GM19397 (cell line): ENCODE measurements around the gene RPS21.

ENCODE experiments used
- ATAC-seq: cut with Tn5 transposase; IDR thresholded peaks from one replicate; pipeline ENCODE4 v1.9.1; 2021; ENCODE audit warnings: mild to moderate bottlenecking, moderate library complexity; ENCODE audit not compliant: unreplicated experiment

The RPS21 gene

GRCh38 chr20:62409086-62409853 lies 22.4 kb downstream of the RPS21 start:
- ATAC-seq = no peak

GRCh38 chr20:62409931-62410745 lies 23.2 kb downstream of the RPS21 start:
- ATAC-seq = no peak

- ATAC-seq = no peak
Measured at GRCh38 chr20:62410746-62411478, 24.0 kb downstream of the RPS21 start.

GRCh38 chr20:62411479-62412193 lies 24.7 kb downstream of the RPS21 start:
- ATAC-seq = no peak

GRCh38 chr20:62412194-62413024 lies 25.5 kb downstream of the RPS21 start:
- ATAC-seq = no peak

GRCh38 chr20:62413025-62413570 lies 26.2 kb downstream of the RPS21 start:
- ATAC-seq = no peak

GRCh38 chr20:62413896-62414481 lies 27.1 kb downstream of the RPS21 start:
- ATAC-seq = no peak

GRCh38 chr20:62415354-62416111 lies 28.6 kb downstream of the RPS21 start:
- no peak for ATAC-seq

GRCh38 chr20:62416651-62417637 lies 30.0 kb downstream of the RPS21 start:
- ATAC-seq = no peak

GRCh38 chr20:62417981-62418708 lies 31.2 kb downstream of the RPS21 start:
- no peak for ATAC-seq

- no peak for ATAC-seq
Measured at GRCh38 chr20:62418709-62419487, 32.0 kb downstream of the RPS21 start.

- ATAC-seq = no peak
Measured at GRCh38 chr20:62419759-62420158, 32.9 kb downstream of the RPS21 start.

GRCh38 chr20:62420846-62421715 lies 34.2 kb downstream of the RPS21 start:
- ATAC-seq = no peak

GRCh38 chr20:62421716-62421990 lies 34.8 kb downstream of the RPS21 start:
- no peak for ATAC-seq

- ATAC-seq = no peak
Measured at GRCh38 chr20:62422636-62423325, 35.9 kb downstream of the RPS21 start.
